GM21515 (cell line): ENCODE results near the gene ALDH1A3.
A peak's percentile ranks its signal among the peaks of the same experiment; 100 is the strongest.

ENCODE experiments used
- ATAC-seq: cut with Tn5 transposase; IDR thresholded peaks from one replicate; pipeline ENCODE4 v1.9.1; 2021; ENCODE audit not compliant: unreplicated experiment

The ALDH1A3 gene

GRCh38 chr15:100900795-100901169, 21.2 kb downstream of the ALDH1A3 start:
- no peak for ATAC-seq

DNA sequence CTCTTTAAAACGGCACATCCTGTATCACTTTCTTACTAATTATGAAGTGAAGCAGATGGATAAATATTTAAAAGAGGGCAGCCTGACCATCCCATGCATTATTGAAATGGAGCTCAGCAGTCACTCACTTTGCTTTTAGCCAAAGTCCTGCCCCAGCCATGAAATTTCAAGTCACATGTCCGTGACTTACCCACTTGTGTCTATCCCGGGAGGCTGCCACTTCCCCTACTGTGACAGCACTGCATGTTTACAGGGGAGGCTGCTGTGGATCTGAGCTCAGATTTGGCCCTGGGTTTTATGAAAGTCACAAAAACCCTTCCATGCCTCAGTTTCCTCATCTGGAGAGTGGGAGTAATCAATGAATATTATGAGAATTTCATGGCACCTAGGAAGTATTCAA, 21.7 kb downstream of the ALDH1A3 start:
- ATAC-seq: no peak

DNA sequence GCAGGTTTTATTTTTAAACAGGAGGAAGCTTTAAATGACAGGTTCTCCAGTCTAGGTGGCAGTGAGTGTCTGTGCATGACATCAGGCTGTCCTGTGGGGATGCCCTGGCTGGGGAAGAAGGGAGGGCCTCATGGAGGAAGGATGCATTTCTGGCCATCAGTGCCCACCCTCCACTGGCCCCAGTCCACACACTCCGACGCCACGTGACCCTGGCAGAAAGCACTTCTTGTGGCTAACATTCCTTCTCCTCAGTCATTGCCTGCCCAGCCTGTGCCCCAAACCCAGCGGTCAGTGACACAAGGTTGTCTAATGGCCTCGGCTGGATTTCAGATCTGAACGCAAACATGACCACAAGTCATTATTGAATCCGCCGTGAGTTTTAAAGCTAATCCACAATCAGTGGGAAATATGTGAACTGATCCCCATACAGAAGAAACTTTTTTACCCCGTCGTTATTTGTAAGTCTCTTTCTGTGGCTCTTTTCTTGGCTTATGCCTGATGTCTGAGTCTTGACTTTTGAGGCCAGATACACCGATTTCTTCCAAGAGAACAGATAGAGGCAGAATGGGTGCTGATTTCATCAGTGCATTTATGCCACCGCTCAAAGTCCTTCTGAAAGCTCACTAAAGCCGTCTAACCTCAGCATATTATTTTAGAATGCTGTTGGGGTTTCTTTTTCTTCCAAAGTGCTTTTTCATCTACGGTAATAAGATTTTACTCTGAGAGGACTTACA, 22.2 kb downstream of the ALDH1A3 start:
- ATAC-seq: no peak

DNA sequence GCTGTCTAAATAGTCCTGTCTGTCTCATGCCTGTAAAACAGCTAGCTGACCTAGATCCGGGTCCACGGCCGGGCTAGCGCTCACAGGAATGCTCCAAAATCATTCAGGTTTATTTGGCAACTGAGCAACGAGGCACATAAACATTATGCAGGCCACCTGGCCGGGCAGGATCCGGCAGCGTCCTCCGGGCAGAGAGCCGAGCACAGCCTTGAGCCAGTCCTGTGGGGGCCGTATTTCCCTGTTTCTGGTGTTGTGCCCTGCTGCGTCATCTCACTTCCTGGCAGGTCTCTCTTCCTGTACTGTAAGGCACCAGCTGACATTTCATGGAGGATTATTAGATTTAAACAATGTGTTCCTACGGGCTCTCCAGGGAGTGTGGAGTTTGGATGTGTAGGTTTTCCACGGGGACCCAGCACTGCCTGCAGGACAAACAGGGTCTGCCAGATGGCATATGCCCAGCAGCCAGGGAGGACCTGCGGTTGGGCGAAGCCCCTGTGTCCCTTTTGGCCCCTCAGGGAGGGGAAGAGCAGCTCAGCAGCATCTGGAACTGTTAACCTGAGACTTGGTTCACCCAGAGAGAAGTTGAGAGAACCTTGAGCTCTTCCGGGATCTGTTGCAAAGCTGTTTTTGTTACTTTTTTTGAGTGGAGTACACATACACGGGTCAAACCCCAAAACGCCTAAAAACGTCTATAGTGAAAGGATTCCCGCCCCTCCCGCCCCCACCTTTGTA, 23.0 kb downstream of the ALDH1A3 start:
- ATAC-seq: no peak

GRCh38 chr15:100903168-100903554, 23.5 kb downstream of the ALDH1A3 start:
- ATAC-seq: no peak

DNA sequence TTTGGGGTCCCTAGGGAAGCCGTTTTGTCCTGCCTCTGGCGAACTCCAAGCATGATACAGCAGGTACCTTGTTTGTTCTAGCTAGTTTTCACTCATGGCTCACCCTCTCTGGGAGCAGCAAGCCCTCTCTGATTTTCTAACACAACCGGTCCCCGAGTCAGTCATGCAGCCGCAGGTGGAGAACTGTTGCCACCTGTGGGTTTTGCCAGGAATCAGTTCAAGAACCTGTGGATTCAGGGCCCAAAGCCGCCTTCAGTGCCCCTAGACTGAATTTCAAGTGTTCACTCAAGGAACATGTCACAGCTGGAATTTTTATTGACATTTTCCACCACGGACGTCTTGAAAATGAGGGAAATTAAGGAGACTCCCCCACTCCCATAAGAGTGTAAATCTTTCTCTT, 26.2 kb downstream of the ALDH1A3 start:
- ATAC-seq: no peak

DNA sequence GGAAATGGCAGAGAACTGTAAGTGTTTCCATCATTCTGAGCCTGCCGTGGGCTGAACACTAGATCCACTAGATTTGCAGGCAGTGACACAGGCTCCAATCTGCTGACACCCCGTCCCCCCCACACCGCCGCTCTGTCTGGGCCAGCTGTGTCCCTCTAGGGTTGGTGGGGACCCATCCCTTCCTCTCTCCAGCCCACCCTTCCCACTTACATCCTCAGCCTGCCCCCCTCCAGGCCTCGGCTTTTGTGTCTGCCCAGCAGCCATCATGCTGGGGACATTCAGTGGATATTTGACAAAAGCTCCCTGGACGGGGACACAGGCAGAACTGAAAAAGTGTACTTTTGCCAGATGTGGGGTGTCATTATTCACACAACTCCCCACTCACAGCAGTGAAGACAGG, 28.8 kb downstream of the ALDH1A3 start:
- no peak for ATAC-seq

GRCh38 chr15:100909565-100909964, 29.9 kb downstream of the ALDH1A3 start:
- no peak for ATAC-seq

DNA sequence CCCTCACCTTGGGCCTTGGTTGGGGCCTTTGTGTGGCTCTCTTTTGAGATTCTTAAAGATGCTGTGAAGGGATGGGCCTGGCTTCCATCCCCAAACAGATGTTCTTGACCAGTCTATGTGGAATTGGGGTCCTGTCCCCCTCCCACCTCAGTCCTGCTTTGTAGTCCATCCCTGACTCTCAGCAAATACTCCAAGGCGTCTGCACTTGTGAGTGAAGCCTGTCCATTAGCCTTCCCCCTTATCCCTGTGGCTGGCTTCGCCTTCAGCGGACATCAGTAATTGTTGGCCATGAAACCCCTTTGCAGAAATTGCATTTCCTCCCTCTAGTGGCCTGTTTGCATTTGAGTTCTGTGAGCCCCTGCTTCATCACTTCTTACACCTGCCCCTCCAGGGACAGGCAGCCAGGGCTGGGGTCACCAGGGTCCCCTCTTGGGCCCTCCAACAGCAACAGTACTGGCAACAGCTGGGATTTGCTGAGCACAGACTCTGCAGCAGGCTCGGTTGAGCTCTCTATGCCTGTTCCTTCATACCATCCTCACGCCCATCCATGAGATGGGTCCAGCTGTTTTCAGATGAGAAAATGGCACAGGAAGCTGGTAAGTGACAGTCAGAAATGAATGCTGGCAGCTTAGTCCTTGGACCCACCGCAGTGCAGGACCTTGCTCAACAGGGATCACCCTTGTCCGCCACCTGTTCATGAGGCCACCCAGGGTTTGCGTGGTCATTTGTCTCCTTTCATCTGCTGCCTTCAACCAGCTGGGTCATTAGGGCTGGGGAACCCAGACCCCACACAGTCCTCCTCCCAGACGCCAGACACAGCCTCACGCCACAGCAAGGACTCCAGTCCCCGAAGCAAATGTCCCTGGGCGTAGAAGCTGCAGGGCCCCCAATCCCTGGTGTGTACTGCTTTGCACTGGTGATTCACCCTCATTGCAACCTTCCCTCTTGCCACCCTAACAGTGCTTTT, 30.6 kb downstream of the ALDH1A3 start:
- no peak for ATAC-seq

DNA sequence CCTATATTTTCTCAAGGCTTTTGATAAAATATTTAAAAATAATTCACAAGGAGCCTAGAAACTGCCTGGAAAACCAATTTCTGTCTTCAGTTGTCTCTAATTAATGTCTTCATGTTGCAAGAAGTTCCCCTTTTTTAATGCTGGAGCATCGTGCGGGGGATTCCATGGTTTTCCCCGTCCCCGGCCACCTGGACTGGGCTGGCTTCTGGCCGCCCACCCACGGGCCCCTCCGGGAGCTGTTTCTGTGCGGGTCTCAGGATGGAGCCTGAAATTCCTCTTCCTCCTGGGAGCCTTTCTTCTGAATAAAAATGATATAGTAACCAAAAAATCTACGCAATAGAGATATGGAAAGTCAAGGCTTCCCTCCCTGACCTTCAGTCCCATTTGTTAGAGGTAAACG, 31.5 kb downstream of the ALDH1A3 start:
- no peak for ATAC-seq

DNA sequence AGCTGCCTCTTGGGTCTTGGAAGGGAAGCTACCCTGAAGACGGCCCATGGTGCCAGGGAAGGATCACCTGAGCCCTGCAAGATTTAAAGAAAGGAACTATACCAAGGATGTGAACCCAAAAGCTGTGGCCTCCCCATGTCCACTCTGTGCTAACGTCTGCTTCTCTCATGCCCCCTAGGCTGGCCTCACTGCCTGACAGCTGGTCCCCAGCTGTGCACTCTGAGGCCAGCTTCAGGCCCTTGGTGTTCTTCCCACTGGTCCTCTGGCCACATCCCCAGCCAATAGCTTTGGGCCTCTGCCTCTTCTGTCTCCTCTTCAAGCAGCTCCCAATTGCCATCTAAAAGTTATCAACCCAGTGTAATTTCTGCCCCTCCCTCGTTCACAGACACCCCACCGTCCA, 34.3 kb downstream of the ALDH1A3 start:
- ATAC-seq: no peak

GRCh38 chr15:100914876-100915275, 35.2 kb downstream of the ALDH1A3 start:
- no peak for ATAC-seq

DNA sequence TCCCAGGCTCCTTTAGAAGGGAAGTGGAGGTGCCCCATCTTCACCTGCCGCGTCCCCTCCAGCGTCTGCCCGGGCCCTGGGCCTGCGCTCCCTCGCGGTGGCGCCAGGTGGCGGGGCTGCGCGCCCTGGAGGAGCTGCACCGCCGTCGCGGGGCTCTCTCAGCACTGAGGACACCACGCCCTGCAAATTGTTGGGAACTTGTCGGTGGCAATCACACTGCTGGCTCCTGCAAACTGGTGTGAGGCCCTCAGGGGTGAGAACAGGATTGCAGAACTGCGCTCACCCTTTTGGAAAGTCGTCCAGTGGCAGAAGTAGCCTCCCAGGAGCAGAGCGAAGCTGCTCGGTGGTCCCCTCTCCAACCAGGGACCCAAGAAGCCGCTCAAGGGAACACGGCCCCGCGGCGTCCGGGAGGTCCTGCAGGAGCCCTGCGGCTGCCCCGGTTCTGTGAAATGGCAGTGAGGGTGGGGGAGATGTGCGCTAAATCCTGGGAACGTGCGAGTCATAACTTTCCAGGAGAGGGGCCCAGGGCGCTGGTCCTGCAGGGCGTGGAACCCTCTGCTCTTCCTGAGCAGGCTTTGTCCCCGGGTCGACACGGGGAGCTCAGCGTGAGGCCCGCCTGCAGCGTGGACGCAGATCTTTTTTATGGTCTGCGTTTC, 38.5 kb downstream of the ALDH1A3 start:
- peak; percentile 61 for ATAC-seq

- ATAC-seq: peak; percentile 28
Measured at GRCh38 chr15:100918690-100919480, 39.3 kb downstream of the ALDH1A3 start, which contains the start of gene LRRK1. Gene LRRK1, plus strand, starts transcription at chr15:100919357. Its CDS starts 5,276 bp downstream, at chr15:100924633.

DNA sequence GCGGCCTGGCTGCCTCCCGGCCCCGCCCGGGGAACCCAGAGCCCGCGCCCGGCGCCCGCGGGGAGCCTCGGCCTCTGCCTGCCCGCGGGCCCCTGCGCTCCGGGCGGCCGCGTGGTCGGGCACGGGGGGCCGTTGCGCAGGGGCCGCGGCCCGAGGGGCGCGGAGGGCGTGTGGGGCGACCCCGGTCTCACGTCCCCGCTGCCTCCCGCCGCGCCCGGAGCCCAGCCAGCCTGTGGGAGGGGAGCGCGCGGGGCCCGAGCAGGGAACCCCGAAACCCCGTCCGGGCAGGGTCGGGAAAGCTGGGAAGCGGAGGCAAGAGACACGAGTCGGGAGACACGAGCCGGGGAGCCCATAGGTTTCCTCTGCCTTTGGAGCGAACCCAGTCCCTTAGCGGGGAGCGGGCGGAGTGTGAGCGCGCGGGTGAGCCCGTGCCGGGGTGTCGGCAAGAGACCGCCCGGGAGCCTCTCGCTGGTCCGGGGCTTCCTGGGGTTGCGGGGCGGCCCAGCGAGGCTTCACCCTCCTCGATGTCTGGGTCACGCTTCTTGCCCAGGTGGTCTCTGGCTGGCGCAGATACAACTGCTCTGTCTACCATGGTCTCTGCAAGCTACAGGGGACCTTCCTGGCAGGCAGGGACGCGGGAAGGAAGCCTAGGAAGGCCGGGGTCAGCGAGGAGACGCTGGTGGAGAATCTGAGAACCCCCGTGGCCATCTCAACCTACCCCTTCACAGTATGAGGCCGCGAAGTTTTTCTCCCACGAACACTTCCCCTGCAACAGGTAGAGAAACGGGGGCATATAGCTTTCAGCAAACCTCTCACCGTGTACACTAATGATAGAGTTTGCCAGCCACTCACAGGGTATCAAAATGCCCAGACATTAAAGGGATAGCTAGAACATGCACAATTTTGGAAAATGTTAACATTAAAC, 40.1 kb downstream of the ALDH1A3 start:
- peak; percentile 7 for ATAC-seq

DNA sequence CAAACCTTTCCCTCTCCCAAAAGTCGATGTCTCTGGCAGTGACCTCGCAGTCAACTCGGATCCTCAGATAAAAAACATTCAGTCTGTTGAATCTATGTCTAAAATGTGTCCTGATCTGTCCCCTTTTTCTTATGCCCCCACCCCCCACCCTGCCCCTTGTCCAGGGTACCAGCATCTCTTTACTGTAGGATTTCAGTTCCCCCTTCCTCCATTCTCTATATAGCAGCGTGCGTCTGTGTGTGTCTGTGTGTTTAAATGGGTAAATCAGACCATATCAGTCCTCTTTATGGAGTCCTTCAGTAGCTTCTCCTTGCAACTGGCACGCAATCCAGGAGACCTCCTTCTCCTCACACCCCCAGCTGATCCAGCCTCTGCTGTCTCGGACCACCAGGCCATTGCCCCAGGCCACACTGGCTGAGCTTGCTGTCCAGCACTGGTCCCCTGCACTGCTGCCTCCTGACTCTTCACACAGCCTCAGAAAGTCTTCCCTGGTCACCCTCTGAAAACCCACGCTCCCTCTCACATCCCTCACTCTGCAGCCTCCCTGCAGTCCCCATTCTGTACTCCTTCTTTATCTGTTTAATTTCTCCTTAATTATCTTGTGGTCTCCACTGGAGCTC, 41.0 kb downstream of the ALDH1A3 start:
- no peak for ATAC-seq

DNA sequence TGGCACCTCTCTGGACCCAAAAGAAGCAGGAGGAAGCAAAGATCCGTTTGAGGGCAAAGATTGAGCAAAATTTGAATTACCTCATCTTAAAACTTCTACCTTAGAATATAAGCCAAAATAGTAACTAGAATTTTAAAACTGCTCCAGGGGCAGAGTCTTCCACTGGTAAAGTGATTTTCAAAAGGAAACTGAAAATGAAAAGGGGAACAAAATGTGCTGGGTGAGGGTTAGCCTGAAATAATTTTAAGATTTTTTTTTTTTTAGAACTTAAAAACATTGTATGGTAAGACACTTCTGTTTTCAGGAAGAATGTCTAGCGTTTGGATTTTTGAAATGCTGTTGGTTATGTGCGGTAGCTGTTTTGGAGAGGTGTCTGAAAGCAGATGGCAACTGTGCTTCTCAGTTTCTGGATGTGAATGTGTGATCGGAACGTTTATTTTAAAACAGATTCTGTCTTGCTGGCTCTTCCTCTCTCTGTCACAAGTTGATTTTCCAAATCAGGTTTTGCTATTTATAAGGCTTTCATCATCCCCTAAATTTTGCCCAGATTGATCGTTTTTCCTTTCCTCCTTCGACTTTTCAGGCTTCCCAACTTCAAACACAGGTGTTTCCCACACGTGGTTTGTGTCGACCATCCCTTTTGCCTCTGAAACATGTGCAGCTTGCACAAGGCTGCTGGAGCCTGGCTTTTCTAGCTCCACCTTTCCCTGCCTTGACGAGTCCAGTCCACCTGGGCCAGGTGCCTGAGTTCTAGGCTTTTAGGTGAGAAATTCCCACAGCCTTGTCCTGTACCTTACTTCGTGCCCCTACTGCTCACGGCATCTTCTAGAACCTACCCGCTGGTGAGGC, 42.8 kb downstream of the ALDH1A3 start:
- no peak for ATAC-seq

DNA sequence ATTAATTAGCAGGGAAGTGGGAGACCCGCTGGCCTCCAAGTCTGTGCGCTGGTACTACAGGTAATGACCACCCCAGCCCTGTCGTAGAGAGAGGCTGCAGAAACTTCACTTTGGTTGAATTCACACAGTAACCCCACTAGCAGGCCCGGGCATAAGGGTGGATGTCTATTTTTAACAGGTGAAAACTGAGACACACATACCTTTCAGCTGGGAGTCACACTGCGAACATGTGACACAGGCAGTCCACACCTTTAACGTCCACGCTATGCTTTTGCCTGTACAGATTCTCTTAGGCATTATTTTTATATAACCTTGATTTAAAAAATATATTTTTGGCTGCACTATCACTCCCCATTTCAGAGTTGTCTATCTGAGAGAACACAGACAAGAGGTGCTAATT, 43.4 kb downstream of the ALDH1A3 start:
- no peak for ATAC-seq
